Measurements from ENCODE around the gene TMEM95. TPM values are rescaled to one million over a fixed set of nuclear protein-coding genes. Genes with fewer than 3 reads are reported as not detected.

Gene TMEM95
- total and polyA plus RNA-seq, 10 of the 15 experiments (the other 5 are each of a cell fraction or from before 2014, with no cell fraction given): 0.05 to 0.28 TPM; not detected in 8

DNA sequence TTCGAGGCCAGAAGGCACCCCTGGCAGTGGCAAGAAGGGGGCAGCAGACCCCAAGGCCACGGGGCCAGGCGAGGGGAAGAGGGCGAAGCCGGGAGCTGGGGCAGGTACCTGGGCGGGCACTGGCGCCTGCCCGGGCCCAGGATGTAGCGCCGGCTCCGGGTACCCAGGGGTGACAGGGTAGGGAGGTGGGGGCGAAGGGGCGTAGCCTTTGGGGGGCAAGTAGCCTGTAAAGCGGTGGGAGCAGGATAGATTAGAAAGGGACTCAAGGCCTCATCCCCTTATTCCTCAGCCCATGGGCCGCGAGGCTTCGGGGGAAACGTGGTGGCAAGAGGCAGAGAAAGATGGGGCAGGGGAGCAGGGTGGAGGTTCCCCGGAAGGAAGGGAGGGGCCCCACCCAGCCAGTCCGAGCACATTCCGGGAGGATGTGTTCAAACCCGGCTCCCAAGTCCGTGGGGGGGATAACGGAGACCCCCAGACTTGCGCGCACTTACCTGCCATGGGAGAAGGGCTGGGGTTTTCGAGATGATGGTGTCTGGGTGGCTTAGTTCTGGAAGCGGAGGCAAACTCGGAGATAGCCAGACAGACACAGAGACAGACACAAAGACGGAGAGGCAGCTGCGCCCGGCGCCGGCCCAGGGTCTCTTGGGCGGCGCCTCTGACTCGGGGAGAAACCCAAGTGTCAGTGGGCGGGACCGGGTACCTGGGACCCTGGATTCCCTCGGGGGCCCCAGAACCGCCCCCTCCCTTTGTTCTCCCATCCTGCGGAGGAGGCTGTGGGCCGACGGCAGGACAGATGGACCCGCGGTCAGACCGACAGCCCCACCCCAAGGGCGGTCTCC lies 38.9 kb downstream of the TMEM95 start:
- no peaks in the 10 kb centered on the region for H3K27me3 ChIP-seq (replicated peaks in 1 of 2; ENCODE audit: control insufficient read depth in 2 of 2, insufficient read depth in 2 of 2, low read length in 1 of 2)
- in situ Hi-C loops (cut with MboI) (no loop called here), intact Hi-C loops (cut with micrococcal nuclease; ENCODE audit: unreplicated experiment) (no loop called here)
- ATAC-seq: peak; percentile 70
- peak overlapping the region; percentile 85 for H3K9ac ChIP-seq (ENCODE audit: control insufficient read depth, insufficient read depth, low read length)
- TSS peak; percentile 67 for BruUV-seq (replicated peaks)
- CTCF ChIA-PET: interaction anchor here (0.6 to 1.5 kb wide), 3 partner anchors 94 to 167 kb away, joined by 3 to 10 read pairs (median 4); partner anchors contain the start of gene SENP3
- H3K4me2 ChIP-seq (ENCODE audit: control insufficient read depth, insufficient read depth): peak overlapping the region; percentile 96
- RAD21 ChIA-PET (ENCODE audit: unreplicated experiment): interaction anchor here (1.0 to 1.3 kb wide), 6 partner anchors 10 to 167 kb away, joined by 3 to 10 read pairs (median 4); partner anchors contain the start of genes ACAP1, TMEM102, TMEM256 and TNFSF12
- peak; percentile 31 for FAIRE-seq
- H3K4me3 ChIP-seq: peak overlapping the region; percentile 80
- H3K4me1 ChIP-seq (ENCODE audit: control insufficient read depth, insufficient read depth, low read length): no peaks in the 10 kb centered on the region
- peaks cover 2% of the 10 kb centered on the region for H3K79me2 ChIP-seq (ENCODE audit: control insufficient read depth, insufficient read depth, low read length)
- POLR2A ChIA-PET: interaction anchor here (0.9 to 3.2 kb wide), 2 partner anchors 10 to 92 kb away, joined by 3 to 23 read pairs; partner anchors contain the start of gene TMEM256
- no peaks in the 10 kb centered on the region for H4K20me1 ChIP-seq (ENCODE audit: control insufficient read depth, insufficient read depth)
- 7% methylated on average over 40 of the region's 48 CpGs for WGBS (ENCODE audit: insufficient coverage, insufficient replicate concordance, low lambda C conversion rate, missing lambda C conversion rate)
- peak overlapping the region; percentile 58 for H3K27ac ChIP-seq (ENCODE audit: control insufficient read depth, insufficient read depth)
- SMC1A ChIA-PET (ENCODE audit: uncharacterized antibody, unreplicated experiment): no interaction called here
- H3K9me3 ChIP-seq (replicated peaks; ENCODE audit: control insufficient read depth, insufficient read depth, low read length): no peaks in the 10 kb centered on the region
- DNase-seq (ENCODE audit: low read depth, low spot score): no peak
- no peaks in the 10 kb centered on the region for H3K36me3 ChIP-seq (ENCODE audit: control insufficient read depth in 2 of 2, insufficient read depth in 2 of 2, low read length in 1 of 2)
- H2AFZ ChIP-seq (ENCODE audit: control insufficient read depth, low read depth, low read length): peak overlapping the region; percentile 89
- no peak for TF ChIP-seq KLF5 (IDR thresholded peaks at IDR 0.05; ENCODE audit: partially characterized antibody)
- no peak for TF ChIP-seq HDGF (IDR thresholded peaks at IDR 0.05)
- TF ChIP-seq RCOR1 (conservative IDR thresholded peaks at IDR 0.05; ENCODE audit: low read depth, low read length): no peak
- TF ChIP-seq NKRF (conservative IDR thresholded peaks at IDR 0.05): no peak
- no peak for TF ChIP-seq HDAC6 (IDR thresholded peaks at IDR 0.05; ENCODE audit: unreplicated experiment)
- no peak for TF ChIP-seq RELA (IDR thresholded peaks at IDR 0.05; ENCODE audit: borderline replicate concordance, partially characterized antibody)
- TF ChIP-seq KAT2A (conservative IDR thresholded peaks at IDR 0.05; ENCODE audit: control insufficient read depth, low read depth, low read length): no peak
- TF ChIP-seq, protein P1, sequence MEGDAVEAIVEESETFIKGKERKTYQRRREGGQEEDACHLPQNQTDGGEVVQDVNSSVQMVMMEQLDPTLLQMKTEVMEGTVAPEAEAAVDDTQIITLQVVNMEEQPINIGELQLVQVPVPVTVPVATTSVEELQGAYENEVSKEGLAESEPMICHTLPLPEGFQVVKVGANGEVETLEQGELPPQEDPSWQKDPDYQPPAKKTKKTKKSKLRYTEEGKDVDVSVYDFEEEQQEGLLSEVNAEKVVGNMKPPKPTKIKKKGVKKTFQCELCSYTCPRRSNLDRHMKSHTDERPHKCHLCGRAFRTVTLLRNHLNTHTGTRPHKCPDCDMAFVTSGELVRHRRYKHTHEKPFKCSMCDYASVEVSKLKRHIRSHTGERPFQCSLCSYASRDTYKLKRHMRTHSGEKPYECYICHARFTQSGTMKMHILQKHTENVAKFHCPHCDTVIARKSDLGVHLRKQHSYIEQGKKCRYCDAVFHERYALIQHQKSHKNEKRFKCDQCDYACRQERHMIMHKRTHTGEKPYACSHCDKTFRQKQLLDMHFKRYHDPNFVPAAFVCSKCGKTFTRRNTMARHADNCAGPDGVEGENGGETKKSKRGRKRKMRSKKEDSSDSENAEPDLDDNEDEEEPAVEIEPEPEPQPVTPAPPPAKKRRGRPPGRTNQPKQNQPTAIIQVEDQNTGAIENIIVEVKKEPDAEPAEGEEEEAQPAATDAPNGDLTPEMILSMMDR (IDR thresholded peaks at IDR 0.05 in 2 of 3, conservative IDR thresholded peaks at IDR 0.05 in 1 of 3; ENCODE audit: control insufficient read depth in 2 of 3, extremely low read depth in 1 of 3, insufficient read depth in 1 of 3, low read depth in 3 of 3, low read length in 3 of 3): 0 out of 6 replicates have a peak, but pooled peaks of 1 of the 3 experiments have one; percentile 11
- no peak for TF ChIP-seq MYB (IDR thresholded peaks at IDR 0.05; ENCODE audit: borderline replicate concordance, low read depth, low read length)
- TF ChIP-seq PAX5 (IDR thresholded peaks at IDR 0.05; ENCODE audit: borderline replicate concordance, low read depth, low read length): no peak
- TF ChIP-seq SP1 (IDR thresholded peaks at IDR 0.05; ENCODE audit: low read depth, low read length): peak; percentile 17
- TF ChIP-seq GATAD2B (conservative IDR thresholded peaks at IDR 0.05; ENCODE audit: low read depth): no peak
- 0 out of 3 replicates have a peak, but pooled peaks of 1 of the 2 experiments have one; percentile 53 for TF ChIP-seq EGR1 (IDR thresholded peaks at IDR 0.05; ENCODE audit: borderline replicate concordance in 1 of 2, low read depth in 2 of 2, low read length in 2 of 2)
- no peak for TF ChIP-seq NFYB (IDR thresholded peaks at IDR 0.05; ENCODE audit: insufficient read depth, low read depth, low read length)
- no peak for TF ChIP-seq ZNF24 (IDR thresholded peaks at IDR 0.05)
- TF ChIP-seq EP300 (IDR thresholded peaks at IDR 0.05; ENCODE audit: borderline replicate concordance in 1 of 2, control insufficient read depth in 1 of 2, low read depth in 2 of 2, low read length in 2 of 2): no peak
- no peak for TF ChIP-seq ESRRA (IDR thresholded peaks at IDR 0.05; ENCODE audit: low read length)
- TF ChIP-seq BHLHE40 (IDR thresholded peaks at IDR 0.05; ENCODE audit: borderline replicate concordance in 1 of 2, low read depth in 2 of 2, low read length in 1 of 2): no peak

Data from GM12878 (cell line).